Measurements from ENCODE around the gene NIN.
A peak's percentile ranks its signal among the peaks of the same experiment; 100 is the strongest.
"Not testable (repeated sequence)": the region's sequence is repeated elsewhere in the genome, so short reads cannot be mapped to it uniquely, and the experiment has no call there.

The NIN gene

GRCh38 chr14:50815526-50815925, 15.4 kb downstream of the NIN start:
- not testable (repeated sequence) for DNase-seq

DNA sequence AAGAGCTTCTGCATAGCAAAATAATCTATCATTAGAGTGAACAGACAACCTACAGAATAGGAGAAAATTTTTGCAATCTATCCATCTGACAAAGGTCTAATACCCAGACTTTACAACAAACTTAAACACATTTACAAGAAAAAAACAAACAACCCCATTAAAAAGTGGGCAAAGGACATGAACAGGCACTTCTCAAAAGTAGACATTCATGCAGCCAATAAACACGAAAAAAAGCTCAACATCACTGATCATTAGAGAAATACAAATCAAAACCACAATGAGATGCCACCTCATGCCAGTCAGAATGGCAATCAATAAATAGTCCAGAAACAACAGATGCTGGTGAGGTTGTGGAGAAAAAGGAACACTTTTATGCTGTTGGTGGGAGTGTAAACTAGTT, 15.9 kb downstream of the NIN start:
- DNase-seq = not testable (repeated sequence)

GRCh38 chr14:50814161-50814560, 16.8 kb downstream of the NIN start:
- no peak for DNase-seq

GRCh38 chr14:50813544-50813863, 17.5 kb downstream of the NIN start:
- DNase-seq = no peak

GRCh38 chr14:50812856-50813543, 18.0 kb downstream of the NIN start:
- DNase-seq = no peak

DNA sequence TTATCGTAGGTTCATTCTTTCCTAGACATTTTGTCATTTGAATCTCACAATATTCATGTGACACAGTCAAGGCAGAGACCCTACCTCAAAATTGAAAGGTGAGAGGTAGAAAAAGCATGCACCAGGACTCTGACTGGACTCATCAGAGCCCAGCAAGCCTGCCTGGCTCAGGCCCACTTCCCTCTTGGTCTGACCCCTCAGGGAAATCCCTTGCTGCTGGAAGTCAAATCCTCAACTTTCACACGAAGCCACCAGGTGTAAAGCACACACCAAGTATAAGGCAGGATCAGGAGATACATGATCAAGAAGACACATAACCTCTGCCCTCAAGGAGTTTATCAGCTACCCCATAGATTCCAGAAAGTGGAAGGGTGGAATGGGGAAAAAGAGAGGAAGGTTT, 18.8 kb downstream of the NIN start:
- no peak for DNase-seq

GRCh38 chr14:50808053-50808452, 22.9 kb downstream of the NIN start:
- no peak for DNase-seq

GRCh38 chr14:50806241-50806933, 24.6 kb downstream of the NIN start:
- no peak for DNase-seq

GRCh38 chr14:50805396-50805795, 25.6 kb downstream of the NIN start:
- no peak for DNase-seq

DNA sequence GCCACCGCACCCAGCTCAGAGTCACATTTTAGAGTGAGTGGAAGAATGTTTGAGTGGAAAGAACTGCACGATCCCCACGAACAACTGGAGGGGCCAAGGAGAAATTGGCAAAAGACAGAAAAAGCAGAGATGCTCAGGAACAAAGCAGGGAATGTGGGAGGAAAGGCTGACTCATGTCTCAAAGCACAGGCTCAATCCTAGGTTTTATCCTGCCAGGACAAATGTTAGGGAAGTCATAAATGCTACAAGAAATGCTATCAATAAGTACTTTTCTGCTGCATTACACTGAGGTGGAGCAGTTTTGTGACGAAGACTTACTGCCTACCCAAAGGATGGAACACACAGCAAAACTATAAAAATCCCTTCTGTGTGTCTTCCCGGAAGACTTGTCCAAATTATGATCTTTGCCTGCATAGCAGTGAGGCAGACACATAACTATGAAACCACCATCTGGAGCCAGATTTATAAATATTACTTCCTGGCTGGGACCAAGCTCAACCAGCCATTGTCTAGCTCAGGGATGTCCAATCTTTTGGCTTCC, 26.7 kb downstream of the NIN start:
- DNase-seq = no peak

DNA sequence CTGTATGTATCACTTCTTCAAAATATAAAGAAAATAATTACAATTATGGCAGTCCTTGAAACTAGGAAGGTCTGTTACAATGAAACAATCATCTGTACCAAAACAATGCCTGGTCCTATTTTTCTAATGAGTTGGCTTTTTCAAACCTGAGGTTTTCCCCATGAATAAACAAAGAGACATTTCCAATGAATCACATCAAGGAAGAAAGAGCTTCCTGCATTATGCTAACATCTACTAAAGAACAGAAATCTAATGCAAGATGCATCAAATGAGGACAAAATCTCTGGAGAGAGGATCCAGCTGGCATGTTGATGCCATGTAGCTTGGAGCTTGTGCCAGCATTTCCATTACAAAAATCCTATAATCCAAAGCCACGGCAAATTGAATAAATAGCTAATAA, 29.3 kb downstream of the NIN start:
- no peak for DNase-seq

GRCh38 chr14:50800032-50800431, 30.9 kb downstream of the NIN start:
- DNase-seq = no peak

DNA sequence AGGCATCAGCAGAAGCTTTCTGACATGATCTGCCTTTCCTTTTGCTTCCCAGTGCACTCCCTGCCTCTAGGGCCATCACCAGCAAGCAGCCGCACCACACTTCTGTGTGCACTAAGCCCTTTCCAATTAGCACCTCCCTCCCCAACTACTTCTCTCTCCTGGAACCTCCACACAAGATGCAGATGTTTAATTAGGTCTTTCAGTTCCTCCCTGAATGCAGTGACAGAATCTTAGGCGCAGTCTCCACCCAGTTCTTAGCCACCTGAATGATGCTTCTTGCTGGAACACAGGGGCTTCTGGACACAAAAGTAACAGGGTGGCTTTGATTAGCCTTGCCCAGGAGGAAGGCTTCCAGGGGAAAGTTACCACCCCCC, 32.9 kb downstream of the NIN start:
- DNase-seq = no peak

GRCh38 chr14:50797250-50798047, 33.5 kb downstream of the NIN start:
- DNase-seq = no peak

DNA sequence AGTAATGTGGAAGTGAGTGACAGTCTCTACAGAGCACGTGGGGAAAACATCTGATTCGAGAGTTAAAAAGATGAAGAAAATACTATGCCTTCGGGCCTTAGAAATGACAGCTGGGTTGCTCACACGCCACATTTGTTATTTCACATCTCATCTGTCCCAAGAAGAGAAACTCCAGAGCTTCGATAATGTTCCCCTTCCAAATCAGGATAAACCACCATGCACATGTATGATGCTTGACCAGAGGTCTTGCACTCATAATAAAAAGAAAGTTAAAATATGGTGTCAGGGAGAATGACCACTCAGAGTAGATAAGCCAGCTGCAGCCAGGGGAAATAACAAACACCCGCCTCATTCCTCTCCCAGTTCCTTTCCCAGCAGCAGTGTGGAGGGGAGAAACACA, 34.6 kb downstream of the NIN start:
- DNase-seq = no peak

DNA sequence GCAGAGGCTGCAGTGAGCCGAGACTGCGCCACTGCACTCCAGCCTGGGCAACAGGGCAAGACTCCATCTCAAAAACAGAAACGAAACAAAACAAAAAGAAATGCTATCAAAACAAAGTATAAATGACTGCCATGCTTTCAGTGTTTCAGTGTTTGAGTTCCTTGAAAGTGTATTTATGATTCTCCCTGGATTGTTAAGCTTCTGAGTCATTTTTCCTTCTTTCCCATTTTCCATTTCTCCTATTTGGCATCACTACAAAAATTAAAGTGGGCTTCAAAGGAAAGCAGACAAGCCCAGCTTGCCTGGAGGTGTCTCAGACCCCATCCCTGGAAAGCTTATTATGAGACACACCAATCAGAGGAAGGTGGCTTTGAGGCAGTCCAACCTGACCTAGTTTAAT, 35.1 kb downstream of the NIN start:
- no peak for DNase-seq

DNA sequence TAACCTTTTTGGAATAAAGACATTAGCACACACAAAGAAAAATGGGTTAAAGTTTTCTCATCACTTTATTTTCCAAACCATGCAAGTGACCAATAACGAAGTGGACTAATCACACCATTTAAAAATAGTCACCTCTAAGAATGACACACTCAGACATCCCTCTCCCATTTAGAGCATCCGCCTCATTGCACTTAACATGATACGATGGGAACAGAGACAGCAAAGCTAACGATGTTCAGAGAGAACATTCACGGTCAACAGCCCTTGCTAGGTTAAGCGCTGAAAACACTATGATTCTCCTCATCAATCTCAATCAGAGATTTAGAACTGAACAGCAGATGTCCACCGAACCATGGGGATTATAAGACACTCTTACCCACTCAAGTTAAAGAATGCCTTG, 35.8 kb downstream of the NIN start:
- DNase-seq = no peak

GRCh38 chr14:50794068-50794645, 36.8 kb downstream of the NIN start:
- no peak for DNase-seq

DNA sequence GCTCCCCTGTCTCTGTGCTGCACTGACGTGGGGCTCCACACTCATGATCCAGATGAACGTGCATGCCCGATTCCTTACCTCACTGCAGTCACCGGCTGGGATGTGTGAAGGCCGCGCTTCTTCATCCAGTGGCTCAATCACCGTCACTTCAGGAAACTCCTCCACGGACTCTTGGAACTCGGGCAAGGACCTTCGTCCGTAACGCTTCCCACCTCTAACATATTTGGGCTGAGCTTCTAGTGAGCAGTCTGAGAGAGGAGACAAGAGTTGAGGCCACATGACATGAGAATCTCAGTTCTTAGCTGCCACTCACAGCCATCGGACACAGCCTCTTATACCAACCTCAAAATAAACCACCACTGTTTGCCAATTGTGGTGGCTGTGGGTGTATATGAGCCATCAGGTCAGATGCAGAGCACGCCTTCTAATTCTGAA, 38.3 kb downstream of the NIN start:
- DNase-seq = no peak

GRCh38 chr14:50792051-50792477, 38.9 kb downstream of the NIN start:
- peak in 1 of 4 experiments; percentile 6 for DNase-seq

- DNase-seq = no peak
Measured at GRCh38 chr14:50791201-50791600, 39.8 kb downstream of the NIN start.

- DNase-seq = no peak
Measured at GRCh38 chr14:50790589-50790988, 40.4 kb downstream of the NIN start.

GRCh38 chr14:50786751-50787464, 44.1 kb downstream of the NIN start:
- no peak for DNase-seq

Measured in activated naive CD4-positive, alpha-beta T cell (primary cell).